ENCODE results near the gene TINAG.
"Not testable (repeated sequence)": the region's sequence is repeated elsewhere in the genome, so short reads cannot be mapped to it uniquely, and the experiment has no call there.

The TINAG gene

GRCh38 chr6:54327631-54328030 is 19.4 kb downstream of the TINAG start:
- Histone ChIP-seq H3K79me2 (ENCODE audit: insufficient read depth, low read depth) (no peaks in the 10 kb centered on the region), H3K4me1 (ENCODE audit: low read depth, poor library complexity, severe bottlenecking) (peaks cover 4% of the 10 kb centered on the region), H2AFZ (ENCODE audit: low read depth) (no peak overlapping the region), H3K27me3 (ENCODE audit: insufficient read depth, low read depth) (no peaks in the 10 kb centered on the region), H4K20me1 (ENCODE audit: insufficient read depth) (no peaks in the 10 kb centered on the region), H3K9ac (no peak overlapping the region), H3K4me3 (IDR thresholded peaks at IDR 0.05; ENCODE audit: insufficient read depth, low read depth, low read length) (no peak overlapping the region), H3K4me2 (no peak overlapping the region), H3K36me3 (ENCODE audit: insufficient read depth) (no peaks in the 10 kb centered on the region), H3K27ac (no peak overlapping the region)
- no peak for TF ChIP-seq CTCF (conservative IDR thresholded peaks at IDR 0.05; ENCODE audit: low read depth, low read length)

GRCh38 chr6:54331571-54331970 is 23.3 kb downstream of the TINAG start:
- not testable (repeated sequence) for H3K4me1 ChIP-seq (ENCODE audit: low read depth, poor library complexity, severe bottlenecking); H3K4me2 ChIP-seq; H3K27ac ChIP-seq; H3K36me3 ChIP-seq (ENCODE audit: insufficient read depth); H3K4me3 ChIP-seq (IDR thresholded peaks at IDR 0.05; ENCODE audit: insufficient read depth, low read depth, low read length); H3K79me2 ChIP-seq (ENCODE audit: insufficient read depth, low read depth); H3K27me3 ChIP-seq (ENCODE audit: insufficient read depth, low read depth); H4K20me1 ChIP-seq (ENCODE audit: insufficient read depth); H3K9ac ChIP-seq; H2AFZ ChIP-seq (ENCODE audit: low read depth)

GRCh38 chr6:54335871-54336270 is 27.6 kb downstream of the TINAG start:
- no peak overlapping the region for H3K4me2 ChIP-seq
- no peaks in the 10 kb centered on the region for H3K36me3 ChIP-seq (ENCODE audit: insufficient read depth)
- no peaks in the 10 kb centered on the region; the same call in 1 of the 2 replicates for H4K20me1 ChIP-seq (ENCODE audit: insufficient read depth)
- H3K9ac ChIP-seq: no peak overlapping the region
- no peak overlapping the region for H3K27ac ChIP-seq
- no peaks in the 10 kb centered on the region for H3K79me2 ChIP-seq (ENCODE audit: insufficient read depth, low read depth)
- H2AFZ ChIP-seq (ENCODE audit: low read depth): no peak overlapping the region
- no peaks in the 10 kb centered on the region for H3K4me1 ChIP-seq (ENCODE audit: low read depth, poor library complexity, severe bottlenecking)
- no peak overlapping the region for H3K4me3 ChIP-seq (IDR thresholded peaks at IDR 0.05; ENCODE audit: insufficient read depth, low read depth, low read length)
- no peak for TF ChIP-seq CTCF (conservative IDR thresholded peaks at IDR 0.05; ENCODE audit: low read depth, low read length)
- no peaks in the 10 kb centered on the region for H3K27me3 ChIP-seq (ENCODE audit: insufficient read depth, low read depth)

- no peak overlapping the region for H3K4me2 ChIP-seq
- no peaks in the 10 kb centered on the region for H3K4me1 ChIP-seq (ENCODE audit: low read depth, poor library complexity, severe bottlenecking)
- H2AFZ ChIP-seq (ENCODE audit: low read depth): no peak overlapping the region
- no peak overlapping the region for H3K4me3 ChIP-seq (IDR thresholded peaks at IDR 0.05; ENCODE audit: insufficient read depth, low read depth, low read length)
- H3K36me3 ChIP-seq (ENCODE audit: insufficient read depth): no peaks in the 10 kb centered on the region
- no peaks in the 10 kb centered on the region for H3K79me2 ChIP-seq (ENCODE audit: insufficient read depth, low read depth)
- H3K9ac ChIP-seq: no peak overlapping the region
- TF ChIP-seq CTCF (conservative IDR thresholded peaks at IDR 0.05; ENCODE audit: low read depth, low read length): no peak
- H3K27me3 ChIP-seq (ENCODE audit: insufficient read depth, low read depth): no peaks in the 10 kb centered on the region
- H3K27ac ChIP-seq: no peak overlapping the region
- no peaks in the 10 kb centered on the region for H4K20me1 ChIP-seq (ENCODE audit: insufficient read depth)
Observed at GRCh38 chr6:54353975-54354374, 45.7 kb downstream of the TINAG start.

GRCh38 chr6:54354608-54355007 is 46.4 kb downstream of the TINAG start:
- no peak overlapping the region for H2AFZ ChIP-seq (ENCODE audit: low read depth)
- no peaks in the 10 kb centered on the region for H3K4me1 ChIP-seq (ENCODE audit: low read depth, poor library complexity, severe bottlenecking)
- TF ChIP-seq CTCF (conservative IDR thresholded peaks at IDR 0.05; ENCODE audit: low read depth, low read length): no peak
- H3K27me3 ChIP-seq (ENCODE audit: insufficient read depth, low read depth): no peaks in the 10 kb centered on the region
- no peak overlapping the region for H3K4me2 ChIP-seq
- no peaks in the 10 kb centered on the region for H3K36me3 ChIP-seq (ENCODE audit: insufficient read depth)
- H4K20me1 ChIP-seq (ENCODE audit: insufficient read depth): no peaks in the 10 kb centered on the region
- H3K79me2 ChIP-seq (ENCODE audit: insufficient read depth, low read depth): no peaks in the 10 kb centered on the region
- no peak overlapping the region for H3K27ac ChIP-seq
- no peak overlapping the region for H3K4me3 ChIP-seq (IDR thresholded peaks at IDR 0.05; ENCODE audit: insufficient read depth, low read depth, low read length)
- no peak overlapping the region for H3K9ac ChIP-seq

Measured in KMS-11 (cell line).